ENCODE measurements around the gene MED31.
"Not testable (repeated sequence)": the region's sequence is repeated elsewhere in the genome, so short reads cannot be mapped to it uniquely, and the experiment has no call there.

The MED31 gene

GRCh38 chr17:6677158-6677831 lies 25.9 kb upstream of the MED31 start:
- no peak for DNase-seq (ENCODE audit: low spot score)

- DNase-seq (ENCODE audit: low spot score), result no peak
Observed at GRCh38 chr17:6676802-6677157, 25.4 kb upstream of the MED31 start.

GRCh38 chr17:6675201-6675825 lies 23.9 kb upstream of the MED31 start:
- DNase-seq (ENCODE audit: low spot score), result no peak

GRCh38 chr17:6674586-6674985 lies 23.2 kb upstream of the MED31 start:
- no peak for DNase-seq (ENCODE audit: low spot score)

GRCh38 chr17:6671431-6671830 lies 20.0 kb upstream of the MED31 start:
- no peak for DNase-seq (ENCODE audit: low spot score)

GRCh38 chr17:6670999-6671398 lies 19.6 kb upstream of the MED31 start:
- no peak for DNase-seq (ENCODE audit: low spot score)

GRCh38 chr17:6670571-6670970 lies 19.2 kb upstream of the MED31 start:
- DNase-seq (ENCODE audit: low spot score), result no peak

GRCh38 chr17:6669479-6670212 lies 18.2 kb upstream of the MED31 start:
- no peak for DNase-seq (ENCODE audit: low spot score)

GRCh38 chr17:6668727-6669425 lies 17.5 kb upstream of the MED31 start:
- DNase-seq (ENCODE audit: low spot score), result no peak

GRCh38 chr17:6668219-6668618 lies 16.8 kb upstream of the MED31 start:
- no peak for DNase-seq (ENCODE audit: low spot score)

- no peak for DNase-seq (ENCODE audit: low spot score)
Observed at GRCh38 chr17:6667516-6667915, 16.1 kb upstream of the MED31 start.

- no peak for DNase-seq (ENCODE audit: low spot score)
Observed at GRCh38 chr17:6666557-6666956, 15.2 kb upstream of the MED31 start.

- peak; percentile 74 for DNase-seq (ENCODE audit: low spot score)
Observed at GRCh38 chr17:6666077-6666521, 14.7 kb upstream of the MED31 start.

- DNase-seq (ENCODE audit: low spot score), result not testable (repeated sequence)
Observed at GRCh38 chr17:6663200-6663599, 11.8 kb upstream of the MED31 start.

- DNase-seq (ENCODE audit: low spot score), result no peak
Observed at GRCh38 chr17:6661464-6661848, 10.1 kb upstream of the MED31 start.

GRCh38 chr17:6660805-6661463 lies 9.5 kb upstream of the MED31 start:
- no peak for DNase-seq (ENCODE audit: low spot score)

- DNase-seq (ENCODE audit: low spot score), result no peak
Observed at GRCh38 chr17:6660101-6660500, 8.7 kb upstream of the MED31 start.

GRCh38 chr17:6658411-6658810 lies 7.0 kb upstream of the MED31 start:
- not testable (repeated sequence) for DNase-seq (ENCODE audit: low spot score)

GRCh38 chr17:6657633-6658287 lies 6.4 kb upstream of the MED31 start:
- no peak for DNase-seq (ENCODE audit: low spot score)

- DNase-seq (ENCODE audit: low spot score), result not testable (repeated sequence)
Observed at GRCh38 chr17:6656797-6657632, 5.6 kb upstream of the MED31 start.

All from SK-N-DZ (cell line).